SK-N-SH treated with all-trans-retinoic acid at 6 μM for 48 hours (cell line): Measurements from ENCODE around the gene KIF24.

Experiments used
- ZNF70 ChIP-seq: fragments of 450-650 bp; formaldehyde crosslinking; IDR thresholded peaks from 2 replicates; pipeline ENCODE4 v1.5.0; 2020; ENCODE audit warnings: mild to moderate bottlenecking, moderate library complexity
- TF ChIP-seq, protein P1 (sequence below): fragments of 250-450 bp; sonication (Bioruptor Pico); IDR thresholded peaks from 2 replicates; pipeline ENCODE4 v1.5.1; 2020; ENCODE audit warnings: low read depth, mild to moderate bottlenecking, moderate library complexity

DNA sequence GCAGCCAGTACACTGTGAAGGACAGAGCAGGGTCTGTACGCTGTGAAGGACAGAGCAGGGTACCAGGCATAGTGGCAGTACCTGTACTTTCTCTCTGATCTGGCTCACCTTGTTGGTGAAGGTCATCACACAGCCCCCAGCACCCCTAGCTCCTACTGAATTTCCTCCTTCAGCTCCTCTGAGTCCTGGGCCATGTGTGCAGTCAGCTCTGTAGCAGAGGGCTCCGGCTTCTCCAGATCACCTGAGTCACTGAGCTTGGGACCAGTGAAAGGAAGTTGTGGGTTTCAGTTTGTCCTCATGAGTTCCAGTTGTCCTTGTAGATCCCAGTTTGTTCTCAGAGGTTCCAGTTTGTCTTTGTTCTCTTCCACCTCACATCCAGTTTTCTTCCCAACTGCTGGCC is 5.8 kb upstream of the KIF24 start:
- no peak for TF ChIP-seq ZNF70 (CRISPR knock-in tag)
- TF ChIP-seq, protein P1, sequence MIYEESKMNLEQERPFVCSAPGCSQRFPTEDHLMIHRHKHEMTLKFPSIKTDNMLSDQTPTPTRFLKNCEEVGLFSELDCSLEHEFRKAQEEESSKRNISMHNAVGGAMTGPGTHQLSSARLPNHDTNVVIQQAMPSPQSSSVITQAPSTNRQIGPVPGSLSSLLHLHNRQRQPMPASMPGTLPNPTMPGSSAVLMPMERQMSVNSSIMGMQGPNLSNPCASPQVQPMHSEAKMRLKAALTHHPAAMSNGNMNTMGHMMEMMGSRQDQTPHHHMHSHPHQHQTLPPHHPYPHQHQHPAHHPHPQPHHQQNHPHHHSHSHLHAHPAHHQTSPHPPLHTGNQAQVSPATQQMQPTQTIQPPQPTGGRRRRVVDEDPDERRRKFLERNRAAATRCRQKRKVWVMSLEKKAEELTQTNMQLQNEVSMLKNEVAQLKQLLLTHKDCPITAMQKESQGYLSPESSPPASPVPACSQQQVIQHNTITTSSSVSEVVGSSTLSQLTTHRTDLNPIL (CRISPR knock-in tag): no peak
